ENCODE results near the gene C19orf38.

The C19orf38 gene

DNA sequence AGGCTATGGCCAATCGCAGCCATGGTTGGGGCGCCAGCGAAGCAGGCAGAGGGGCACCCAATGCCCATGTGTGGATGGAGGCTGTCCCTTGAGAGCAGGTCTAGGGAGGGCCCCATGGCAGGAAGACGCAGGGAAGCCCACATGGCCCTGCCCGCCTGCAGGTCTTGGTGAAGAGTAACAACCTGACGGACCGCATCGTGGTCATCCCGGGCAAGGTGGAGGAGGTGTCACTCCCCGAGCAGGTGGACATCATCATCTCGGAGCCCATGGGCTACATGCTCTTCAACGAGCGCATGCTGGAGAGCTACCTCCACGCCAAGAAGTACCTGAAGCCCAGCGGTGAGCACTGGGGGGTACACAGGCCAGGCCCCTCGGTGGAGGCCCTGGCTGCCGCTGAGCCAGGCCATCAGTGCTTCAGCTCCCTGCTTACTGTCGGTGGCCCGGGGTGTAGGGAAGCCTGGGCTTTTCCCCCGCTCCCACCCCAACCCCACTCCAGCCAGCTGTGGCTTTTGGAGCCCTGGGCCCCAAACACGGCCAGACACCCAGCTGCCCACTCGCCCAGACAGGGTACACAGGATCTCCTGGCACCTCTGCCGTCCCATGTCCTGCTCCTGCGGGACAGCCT lies 65.6 kb downstream of the C19orf38 start:
- no peak for DNase-seq

DNA sequence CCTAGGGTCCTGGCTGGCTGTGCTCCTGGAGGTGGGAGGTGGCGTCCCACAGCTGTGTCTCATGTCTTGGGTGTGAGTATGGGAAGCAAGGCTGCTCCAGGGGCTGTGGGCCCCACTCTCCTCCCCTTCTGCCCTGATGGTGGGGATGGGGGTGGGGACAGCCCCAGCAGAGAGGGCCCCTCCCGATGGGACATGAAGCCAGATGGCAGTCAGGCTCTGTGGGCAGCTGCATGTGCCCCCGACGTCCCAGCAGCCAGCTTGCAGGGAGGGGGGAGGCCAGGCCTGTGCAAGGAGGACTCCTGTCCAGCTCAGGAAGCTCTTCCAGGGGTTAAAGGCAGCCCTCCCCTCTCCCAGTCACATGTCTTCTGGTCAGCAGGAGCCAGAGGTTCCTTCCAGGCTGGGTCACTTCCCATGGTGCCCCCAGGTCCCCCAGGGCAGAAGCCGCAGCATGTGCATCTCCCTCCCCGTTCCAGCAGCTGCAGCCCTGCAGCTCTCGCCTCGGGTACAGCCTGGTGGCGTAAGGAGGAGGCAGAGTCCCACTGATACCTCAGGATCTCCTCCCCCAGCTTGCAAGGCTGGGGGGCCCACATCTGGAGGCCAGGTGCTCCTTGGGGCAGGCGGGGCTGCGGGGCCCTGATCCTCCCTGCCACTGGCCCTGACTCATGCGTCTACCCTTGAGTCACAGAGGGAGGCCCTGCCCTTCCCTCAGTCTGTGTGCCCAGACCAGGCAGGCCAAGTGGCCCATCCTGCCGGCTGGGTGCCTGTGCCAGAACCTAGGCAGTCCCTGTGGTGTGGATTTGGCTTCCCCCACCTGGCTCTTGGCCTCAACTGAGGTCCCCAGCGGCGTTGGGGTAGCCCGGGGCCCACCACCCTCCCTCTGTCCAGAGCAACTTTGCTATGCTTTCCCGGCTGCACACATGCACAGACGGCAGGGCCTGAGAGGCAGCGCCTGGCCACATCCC lies 67.2 kb downstream of the C19orf38 start:
- no peak for DNase-seq

DNA sequence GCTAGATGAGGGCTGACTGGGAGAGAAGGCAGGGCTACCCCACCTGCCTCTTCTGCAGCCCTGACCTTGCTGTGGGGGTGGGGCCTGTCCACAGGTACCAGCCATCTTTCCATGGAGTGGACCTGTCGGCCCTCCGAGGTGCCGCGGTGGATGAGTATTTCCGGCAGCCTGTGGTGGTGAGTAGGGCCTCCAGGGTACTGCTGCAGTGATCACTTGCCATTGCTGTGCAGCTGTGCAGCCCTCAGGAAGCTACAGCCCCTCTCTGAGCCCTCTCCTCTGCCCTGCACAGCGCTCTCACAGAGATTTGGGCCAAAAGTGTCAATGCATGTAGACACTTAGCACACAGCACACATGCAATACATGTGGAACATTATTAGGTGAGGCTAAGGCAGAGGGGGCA lies 68.4 kb downstream of the C19orf38 start:
- DNase-seq: no peak

DNA sequence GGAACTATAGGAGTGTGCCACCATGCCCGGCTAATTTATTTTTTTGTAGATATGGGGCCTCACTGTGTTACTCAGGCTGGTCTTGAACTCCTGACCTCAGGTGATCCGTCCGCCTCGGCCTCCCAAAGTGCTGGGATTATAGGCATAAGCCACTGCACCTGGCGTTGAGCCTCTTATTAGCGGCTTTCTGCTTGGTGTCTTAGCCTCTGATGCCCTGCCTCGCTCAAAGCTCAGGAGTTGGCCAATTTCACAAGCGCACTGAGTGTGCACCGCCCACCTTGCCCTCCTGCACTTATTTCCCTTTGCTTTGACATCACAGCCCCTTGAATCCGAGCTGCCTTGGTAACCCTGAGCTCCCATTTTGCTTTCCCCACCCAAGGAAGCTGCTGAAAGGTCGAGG lies 70.1 kb downstream of the C19orf38 start:
- DNase-seq: no peak

All from central memory CD4-positive, alpha-beta T cell (primary cell).